HG03439 (cell line): ENCODE results near the gene ZNF664.

ENCODE experiments used
- ATAC-seq: cut with Tn5 transposase; IDR thresholded peaks from one replicate; pipeline ENCODE4 v1.9.1; 2021; ENCODE audit warnings: mild to moderate bottlenecking, moderate library complexity; ENCODE audit not compliant: unreplicated experiment

ZNF664 gene

DNA sequence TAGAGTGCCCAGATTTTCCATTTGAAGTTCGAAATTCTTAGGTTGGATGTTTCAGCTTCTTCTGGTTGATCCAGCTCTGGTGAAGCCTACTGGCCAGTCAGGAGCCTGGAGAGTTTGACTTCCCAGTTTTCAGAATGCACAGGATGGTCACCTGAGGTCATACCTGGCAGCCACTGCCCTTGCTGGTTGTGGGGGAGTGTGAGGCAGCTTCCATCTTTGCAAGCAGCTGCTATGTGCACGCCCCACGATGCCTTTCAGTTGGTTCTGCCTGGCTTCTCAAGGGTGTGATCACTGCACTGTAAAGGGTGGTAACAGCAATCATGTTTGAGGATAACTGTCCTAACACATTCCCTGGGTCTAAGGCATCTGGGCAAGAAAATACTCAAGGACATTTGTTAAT is 15.8 kb upstream of the ZNF664 start:
- no peak for ATAC-seq

- ATAC-seq, result no peak
These were observed 14.6 kb upstream of the ZNF664 start for GRCh38 chr12:123958462-123958861.

- no peak for ATAC-seq
These were observed 14.1 kb upstream of the ZNF664 start for GRCh38 chr12:123958876-123959275.

DNA sequence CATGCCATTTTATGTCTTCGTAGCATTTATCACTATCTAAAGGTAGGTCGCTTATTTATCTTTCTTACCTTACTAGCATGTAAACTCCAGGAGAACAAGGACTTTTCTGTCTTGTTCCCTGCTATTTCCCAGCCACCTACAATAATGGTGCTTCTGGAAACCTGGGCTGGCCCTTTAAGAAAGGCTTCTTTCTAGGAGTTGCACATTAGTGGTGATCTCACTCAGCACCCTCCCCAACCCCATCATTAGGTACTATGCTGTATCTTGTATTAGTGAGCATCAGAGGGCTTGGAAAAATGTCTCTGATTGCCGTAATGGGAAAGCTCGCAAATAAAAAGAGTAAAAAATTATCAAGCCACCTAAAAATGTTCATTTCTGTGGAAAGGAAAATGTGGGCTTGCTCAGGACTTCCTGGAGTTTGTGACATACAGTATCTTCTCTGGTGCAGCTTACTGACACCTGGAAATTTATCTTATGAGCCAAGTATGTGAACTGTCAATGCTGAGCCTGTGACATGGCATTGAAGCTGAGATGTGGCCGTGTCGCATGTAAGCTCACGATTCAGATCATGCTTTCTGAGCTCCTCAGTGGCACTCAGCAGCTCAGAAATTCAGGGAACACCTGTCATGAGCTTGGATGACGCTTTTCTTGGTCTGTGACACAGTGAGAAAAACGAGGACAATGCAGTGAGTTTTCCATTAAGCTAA is 12.8 kb upstream of the ZNF664 start:
- no peak for ATAC-seq

- ATAC-seq, result no peak
These were observed 12.2 kb upstream of the ZNF664 start for GRCh38 chr12:123960856-123961255.

GRCh38 chr12:123961585-123962345 is 11.2 kb upstream of the ZNF664 start:
- no peak for ATAC-seq

DNA sequence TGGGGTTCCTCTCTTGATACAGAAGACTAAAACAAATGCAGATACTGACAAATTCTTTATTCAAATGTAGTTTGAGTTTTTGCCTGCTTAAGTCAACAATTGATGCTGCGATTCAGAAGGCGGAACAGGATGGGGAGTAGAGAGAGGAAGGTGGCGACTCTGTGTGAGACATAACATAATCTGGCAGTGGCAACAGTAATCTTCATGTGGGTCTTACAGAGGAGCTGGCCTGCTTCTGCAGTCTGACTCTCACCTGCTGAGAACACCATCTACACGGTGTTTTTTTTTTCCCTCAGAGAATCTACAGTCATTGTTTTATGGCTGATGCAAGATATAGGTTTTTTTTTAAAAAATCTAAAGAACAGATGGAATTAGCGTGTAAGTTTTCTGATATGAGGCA is 10.5 kb upstream of the ZNF664 start:
- ATAC-seq, result no peak

- ATAC-seq, result no peak
These were observed 9.2 kb upstream of the ZNF664 start for GRCh38 chr12:123963821-123964220.

DNA sequence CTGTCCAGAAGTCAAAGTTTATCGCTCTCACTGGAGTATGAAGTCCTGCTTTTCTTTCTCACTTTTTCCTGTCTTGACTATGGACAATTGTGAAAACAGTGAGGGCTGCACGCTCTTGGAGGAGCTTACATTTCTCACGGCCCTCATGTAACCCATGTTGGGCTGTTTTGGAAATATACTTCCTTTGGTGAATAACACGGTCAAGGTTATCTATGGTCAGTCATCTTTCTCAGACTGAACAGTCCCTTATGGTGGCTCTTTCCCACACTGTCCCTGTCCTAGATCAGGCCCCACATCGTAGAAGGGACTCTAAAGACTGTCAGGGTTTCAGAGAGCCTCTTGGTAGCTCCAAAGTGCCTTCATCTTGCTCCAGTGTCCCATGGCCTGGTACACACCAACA is 7.6 kb upstream of the ZNF664 start:
- ATAC-seq, result no peak

DNA sequence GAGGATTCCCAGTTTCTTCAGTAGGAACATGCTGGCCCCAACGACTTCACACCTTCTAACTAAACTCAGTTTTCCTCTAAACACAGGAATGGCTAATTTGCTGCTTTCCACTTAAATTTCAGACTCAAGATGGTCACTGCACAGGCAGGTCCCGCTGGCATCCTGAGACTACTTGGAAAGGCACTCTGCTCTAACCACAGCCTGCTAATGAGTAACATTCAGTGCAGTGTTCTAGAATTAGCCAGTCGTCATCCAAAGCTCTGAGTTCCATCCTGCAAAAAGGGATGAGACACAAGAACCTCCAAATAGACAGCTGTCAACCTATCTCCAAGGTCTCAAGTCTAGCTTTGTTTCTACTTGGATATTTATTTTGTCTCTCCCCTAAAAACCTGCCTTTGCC is 6.4 kb upstream of the ZNF664 start:
- ATAC-seq, result no peak

GRCh38 chr12:123967121-123967586 is 5.9 kb upstream of the ZNF664 start:
- no peak for ATAC-seq

- ATAC-seq, result no peak
These were observed 1.6 kb upstream of the ZNF664 start for GRCh38 chr12:123971449-123971769.

- ATAC-seq, result peak; percentile 8
These were observed 1.1 kb upstream of the ZNF664 start for GRCh38 chr12:123971770-123972456.

DNA sequence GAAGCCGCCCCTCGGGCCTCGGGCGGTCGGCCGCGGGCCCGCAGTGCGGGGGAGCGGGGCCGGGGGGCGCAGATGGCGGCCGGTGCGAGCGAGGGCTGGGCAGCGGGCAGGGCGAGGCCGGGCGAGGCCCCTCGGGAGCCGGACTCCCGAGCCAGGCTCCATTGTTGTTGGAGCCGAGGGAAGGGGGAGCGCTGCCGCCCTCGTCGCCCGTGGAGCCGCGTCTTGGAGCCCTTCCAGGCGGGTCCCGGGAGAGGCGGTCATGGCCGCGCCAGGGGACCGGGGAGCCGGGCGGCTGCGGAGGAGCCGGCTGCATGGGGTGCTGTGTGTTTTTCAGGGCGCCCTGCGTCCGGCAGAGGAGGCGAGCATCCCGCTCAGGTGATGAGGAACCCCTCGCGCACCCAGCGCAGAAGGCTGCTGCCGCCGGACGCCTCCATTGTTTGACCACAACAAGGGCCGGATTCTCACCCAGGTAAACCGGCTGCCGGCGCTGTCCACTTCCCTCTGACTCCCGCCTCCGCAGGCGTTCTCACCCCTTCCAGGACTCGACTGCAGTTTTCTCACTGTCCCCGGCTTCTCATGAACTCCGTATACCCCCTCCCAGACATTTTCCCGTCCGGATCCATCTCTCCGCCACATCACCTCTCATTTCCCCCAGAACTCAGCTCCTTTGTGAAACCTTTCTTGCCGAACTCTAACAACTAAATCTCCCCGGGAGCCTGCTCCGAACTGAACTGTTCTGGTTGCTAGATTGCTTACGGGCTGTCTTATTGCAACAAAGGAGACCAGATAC is 732 bp downstream of the ZNF664 start:
- ATAC-seq, result peak; percentile 26

- no peak for ATAC-seq
These were observed 3.3 kb downstream of the ZNF664 start for GRCh38 chr12:123976227-123976826.

DNA sequence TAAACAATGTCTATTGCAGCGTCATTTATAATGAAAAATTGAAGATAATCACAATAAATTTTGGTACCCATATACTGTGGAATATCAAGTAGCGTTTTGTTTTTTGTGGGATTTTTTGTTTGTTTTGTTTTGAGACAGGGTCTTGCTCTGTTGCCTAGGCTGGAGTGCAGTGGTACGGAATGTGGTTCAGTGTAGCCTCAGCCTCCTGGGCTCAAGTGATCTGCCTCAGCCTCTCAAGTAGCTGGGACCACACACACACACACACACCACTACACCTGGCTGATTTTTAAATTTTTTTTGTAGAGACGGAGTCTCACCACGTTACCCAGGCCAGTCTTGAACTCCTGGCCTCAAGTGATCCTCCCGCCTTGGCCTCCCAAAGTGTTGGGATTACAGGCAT is 6.6 kb downstream of the ZNF664 start:
- no peak for ATAC-seq

DNA sequence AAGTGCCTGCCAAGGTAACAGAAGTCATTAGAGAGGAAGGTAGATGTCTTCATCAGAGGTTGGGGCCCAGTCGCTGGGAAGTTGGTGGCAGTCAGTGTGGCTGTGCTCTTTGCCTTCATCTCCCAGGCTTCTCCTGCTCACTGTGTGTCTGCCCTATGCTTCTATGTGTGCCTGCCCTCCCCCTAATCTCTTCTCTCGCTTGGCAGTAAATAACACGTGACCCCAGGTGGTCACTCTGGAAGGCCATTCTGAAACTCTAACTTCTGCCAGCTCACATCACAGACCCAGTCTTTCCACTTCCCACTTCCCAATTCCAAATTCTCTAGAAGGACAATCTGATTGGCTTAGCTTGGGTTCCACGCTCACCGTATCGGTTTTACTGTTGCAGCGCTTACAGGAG is 9.3 kb downstream of the ZNF664 start:
- no peak for ATAC-seq

- no peak for ATAC-seq
These were observed 10.9 kb downstream of the ZNF664 start for GRCh38 chr12:123983822-123984485.

DNA sequence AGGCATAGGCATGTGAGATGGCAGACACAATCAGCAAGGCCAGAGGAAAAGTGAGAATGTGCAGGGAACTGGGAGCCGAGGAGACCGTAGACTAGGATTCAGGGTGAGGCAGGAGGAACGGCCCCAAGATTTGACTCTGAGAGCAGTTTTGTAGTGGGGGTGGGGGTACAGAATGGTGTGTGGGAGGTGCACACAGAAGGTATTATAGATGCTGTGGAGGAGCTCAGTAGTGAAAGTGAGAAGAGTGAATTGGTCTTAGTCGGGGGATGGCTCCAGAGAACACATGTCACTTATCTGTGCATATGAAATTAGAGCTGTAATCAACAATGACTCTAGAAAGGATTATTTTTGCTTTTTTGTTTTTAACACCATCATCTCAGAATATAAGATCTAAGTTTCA is 11.9 kb downstream of the ZNF664 start:
- ATAC-seq, result no peak

DNA sequence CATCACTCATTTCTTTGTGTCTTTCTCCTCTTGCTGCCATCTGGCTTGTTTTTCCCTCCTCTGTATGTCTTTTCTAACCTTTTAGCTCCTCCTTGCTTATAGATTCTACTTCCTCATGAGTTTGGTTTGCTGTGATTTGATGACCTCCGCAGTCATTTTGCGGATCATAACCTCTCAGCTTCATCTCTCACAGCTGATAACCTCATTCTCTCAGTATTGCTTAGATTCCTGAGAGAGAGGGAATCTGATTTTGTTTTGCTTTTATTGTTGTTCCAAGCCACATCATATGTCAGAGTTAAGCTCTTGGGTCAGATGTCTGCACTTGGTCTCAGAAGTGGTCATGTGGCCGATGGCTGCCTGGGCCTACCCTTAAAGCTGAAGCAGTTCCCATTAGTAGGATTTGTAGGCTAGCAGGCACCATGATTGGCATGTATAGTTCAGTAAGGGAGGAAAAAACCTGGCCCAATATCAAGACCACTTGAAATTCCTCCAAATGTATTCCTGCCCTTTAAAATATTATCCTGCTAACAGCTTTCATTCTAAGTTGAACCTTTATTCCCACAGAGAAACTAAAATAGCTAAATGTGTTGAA is 13.5 kb downstream of the ZNF664 start:
- ATAC-seq, result no peak
